NCI-H146 treated with DMSO at 0.1 percent for 48 hours (cell line): ENCODE data around the gene TBC1D14.

ENCODE experiments used
- DNase-seq: peaks from one replicate; lab custom pipeline; 2025; ENCODE audit not compliant: unreplicated experiment; lab: John Stamatoyannopoulos, UW

Gene TBC1D14

DNA sequence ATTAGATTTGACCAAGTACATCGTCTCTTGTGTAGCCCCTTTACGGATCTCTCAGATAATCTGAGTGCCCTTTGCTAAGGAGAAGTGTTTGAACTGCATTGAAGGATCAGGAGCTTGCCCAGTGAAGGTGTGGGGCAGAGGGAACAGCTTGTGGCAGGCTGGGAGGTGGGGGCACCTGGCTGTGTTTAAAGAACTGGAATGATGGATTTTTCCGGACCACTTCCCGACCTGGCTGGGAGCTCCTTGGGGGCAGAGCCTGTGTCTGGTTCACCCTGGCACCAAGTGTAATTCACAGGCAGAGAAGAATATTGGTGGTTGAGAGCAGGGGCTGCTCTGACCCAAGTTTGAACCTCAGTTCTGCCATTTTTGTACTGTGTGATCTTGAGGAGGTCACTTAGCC is 18.5 kb downstream of the TBC1D14 start:
- no peak for DNase-seq

DNA sequence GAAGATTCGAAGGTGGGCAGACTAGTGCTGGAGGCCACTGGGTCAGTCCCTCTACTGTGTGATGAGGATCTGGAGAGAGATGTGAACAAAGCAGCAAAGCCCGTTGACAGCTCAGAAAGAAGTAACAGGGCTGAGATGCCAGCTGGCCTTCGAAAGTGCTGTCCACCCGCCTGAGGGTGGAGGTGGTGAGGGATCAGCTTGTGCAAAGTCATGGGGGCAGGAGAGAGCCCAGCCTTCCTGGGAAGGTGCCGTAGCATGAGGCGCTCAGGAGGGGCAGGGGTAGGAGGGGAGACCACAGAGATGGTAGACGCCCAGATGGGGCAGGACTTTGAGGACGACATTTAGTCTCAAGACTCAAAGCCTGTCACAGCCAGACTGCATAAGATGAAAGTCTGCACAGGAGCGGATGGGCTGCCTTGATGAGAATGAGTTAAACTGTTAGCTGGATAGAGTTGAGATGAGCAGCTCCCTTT is 19.7 kb downstream of the TBC1D14 start:
- no peak for DNase-seq

DNA sequence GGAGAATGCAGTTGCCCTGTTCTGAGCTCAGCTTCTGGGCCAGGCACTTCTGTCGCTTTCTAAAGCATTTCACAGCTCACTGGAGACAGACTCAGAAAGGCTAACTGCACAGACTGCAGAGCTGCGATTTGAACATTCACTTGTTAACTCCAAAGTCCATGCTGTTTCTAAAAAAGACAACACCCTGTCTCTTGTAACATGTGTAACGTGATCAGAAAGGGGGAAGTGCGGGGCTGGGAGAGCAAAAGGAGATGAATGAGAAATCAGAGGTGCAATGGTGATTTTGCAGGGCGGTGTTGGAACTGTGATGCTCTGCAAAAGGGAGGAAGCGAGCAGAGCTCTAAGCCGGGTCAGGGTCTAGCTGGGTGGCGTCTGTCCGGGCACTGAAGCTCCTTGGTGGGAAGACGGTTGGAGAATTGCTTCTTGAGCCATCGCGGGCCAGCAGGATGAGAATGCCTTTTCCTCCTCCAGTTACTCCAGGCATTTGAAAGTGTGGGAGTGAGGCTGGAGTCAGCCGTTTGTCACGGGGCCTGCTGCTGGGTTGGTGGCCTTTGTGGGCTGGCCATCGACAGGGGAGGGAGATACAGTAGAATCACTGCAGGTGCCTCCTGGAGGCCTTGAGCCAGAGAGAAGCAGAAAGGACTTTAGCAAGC is 20.3 kb downstream of the TBC1D14 start:
- no peak for DNase-seq

DNA sequence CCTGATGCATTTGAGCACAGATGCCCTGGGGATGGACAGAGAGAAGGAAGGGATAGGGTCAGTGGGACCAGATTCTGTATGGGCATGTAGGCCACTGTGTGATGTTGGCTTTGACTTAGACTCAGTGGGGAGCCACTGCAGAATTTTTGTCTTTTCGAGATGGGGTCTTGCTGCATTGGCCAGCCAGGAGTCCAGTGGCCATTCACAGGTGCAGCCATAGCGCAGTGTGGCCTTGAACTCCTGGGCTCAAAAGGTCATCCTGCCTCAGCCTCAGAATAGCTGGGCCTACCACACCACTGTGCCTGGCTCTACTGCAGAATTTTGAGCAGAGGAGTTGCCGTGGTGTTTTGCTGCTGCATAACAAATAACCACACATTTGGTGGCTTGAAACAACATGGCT is 22.8 kb downstream of the TBC1D14 start:
- DNase-seq = no peak

DNA sequence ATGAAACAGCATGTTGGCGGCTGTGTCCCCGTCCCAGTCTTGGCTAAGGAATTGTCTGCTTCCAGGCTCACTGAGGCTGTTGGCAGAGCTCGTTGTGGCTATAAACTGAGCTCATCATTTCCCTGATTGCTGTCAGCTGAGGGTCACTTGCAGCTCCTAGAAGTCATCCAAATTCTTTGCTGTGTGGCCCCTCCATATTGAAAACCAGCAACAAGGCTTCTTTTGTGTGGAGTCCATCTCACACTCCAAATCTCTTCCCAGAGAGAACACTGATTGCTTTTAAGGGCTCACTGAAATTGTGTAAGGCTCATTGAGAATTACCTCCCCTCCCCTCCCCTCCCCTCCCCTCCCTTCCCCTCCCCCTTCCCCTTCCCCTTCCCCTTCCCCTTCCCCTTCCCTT is 23.3 kb downstream of the TBC1D14 start:
- no peak for DNase-seq

DNA sequence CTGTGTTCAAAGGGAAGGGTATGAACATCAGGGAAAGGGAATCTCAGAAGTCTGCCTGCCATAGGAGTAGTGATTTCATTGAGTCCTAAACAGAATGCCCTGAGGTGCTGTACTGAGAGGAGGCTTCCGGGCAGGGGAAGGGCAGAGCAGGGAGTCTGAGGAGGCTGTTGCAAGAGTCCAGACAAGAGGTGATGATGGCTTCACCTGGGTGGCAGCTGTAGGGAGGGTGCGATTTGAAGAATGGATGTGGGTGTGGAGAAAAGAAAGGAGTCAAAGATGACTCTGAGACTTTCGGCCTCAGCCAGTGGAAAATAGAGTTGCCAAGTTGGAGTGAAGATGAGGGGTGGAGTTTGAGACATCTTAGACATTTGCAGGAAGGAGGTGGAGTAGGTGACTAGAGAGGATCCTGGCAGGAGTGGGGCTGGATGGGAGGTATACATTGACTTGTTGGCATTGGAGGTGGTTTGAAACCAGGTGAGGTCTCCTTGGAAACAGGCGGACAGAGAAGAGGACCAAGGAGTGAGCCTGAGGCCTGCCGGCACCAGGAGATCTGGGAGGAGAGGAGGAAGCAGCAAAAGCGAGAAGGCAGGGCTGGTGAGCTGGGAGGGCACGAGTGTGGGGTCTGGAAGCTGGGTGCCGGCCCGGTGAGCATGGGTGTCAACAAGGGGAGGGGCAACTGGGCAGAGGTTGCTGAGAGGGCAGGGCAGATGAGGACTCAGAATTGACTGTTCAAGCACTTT is 24.2 kb downstream of the TBC1D14 start:
- DNase-seq = no peak

DNA sequence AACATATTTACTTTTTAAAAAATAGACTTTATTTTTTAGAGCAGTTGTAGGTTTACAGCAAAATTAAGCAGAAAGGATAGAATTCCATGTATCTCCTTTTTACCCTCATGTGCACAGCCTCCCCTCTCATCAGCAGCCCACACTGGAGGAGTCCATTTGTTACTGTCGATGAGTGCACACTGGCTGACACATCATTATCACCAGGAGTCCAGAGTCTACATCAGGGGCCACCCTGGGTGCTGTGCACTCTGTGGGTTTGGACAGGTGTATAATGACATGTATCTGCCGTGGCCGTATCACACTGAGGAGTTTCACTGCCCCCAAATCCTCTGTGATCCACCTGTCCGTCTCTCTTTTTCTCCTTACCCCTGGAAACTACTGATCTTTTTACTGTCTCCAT is 26.3 kb downstream of the TBC1D14 start:
- DNase-seq = no peak

DNA sequence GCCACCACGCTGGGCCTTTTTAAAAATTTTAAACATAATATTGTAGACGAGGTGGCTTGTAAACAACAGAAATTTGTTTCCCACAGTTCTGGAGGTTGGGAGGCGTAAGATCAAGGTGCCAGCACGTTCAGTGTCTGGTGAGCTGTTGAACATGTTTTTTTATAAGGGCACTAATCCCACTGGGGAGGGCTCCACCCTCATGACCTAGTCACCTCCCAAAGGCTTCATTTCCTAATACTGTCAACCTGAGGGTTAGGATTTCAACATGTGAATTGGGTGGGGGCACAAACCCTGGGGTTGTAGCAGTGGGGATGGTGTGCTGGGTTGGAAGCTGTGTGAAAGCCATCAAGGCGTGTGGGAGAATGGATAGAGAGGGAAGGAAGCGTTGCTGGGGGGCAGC is 27.6 kb downstream of the TBC1D14 start:
- no peak for DNase-seq

DNA sequence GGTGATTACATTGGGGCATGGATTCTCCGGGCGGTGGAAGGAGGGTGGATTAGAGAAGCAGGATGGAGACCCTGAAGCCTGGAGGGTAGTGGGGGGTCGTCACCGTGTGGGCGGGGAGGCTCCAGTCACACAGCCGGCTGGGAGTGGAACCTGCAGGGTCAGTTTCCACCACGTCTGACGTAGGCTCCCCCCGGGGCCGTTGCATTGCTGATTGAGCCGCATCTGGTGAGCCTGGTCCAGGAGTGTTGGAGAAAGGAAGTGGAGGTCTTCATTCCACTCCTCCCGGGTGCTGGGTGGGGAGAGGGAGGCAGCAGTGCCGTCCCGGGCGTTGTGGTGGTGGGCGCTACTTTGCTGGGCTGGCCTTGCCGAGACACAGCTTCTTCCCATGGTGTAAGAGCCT is 28.1 kb downstream of the TBC1D14 start:
- DNase-seq = no peak

DNA sequence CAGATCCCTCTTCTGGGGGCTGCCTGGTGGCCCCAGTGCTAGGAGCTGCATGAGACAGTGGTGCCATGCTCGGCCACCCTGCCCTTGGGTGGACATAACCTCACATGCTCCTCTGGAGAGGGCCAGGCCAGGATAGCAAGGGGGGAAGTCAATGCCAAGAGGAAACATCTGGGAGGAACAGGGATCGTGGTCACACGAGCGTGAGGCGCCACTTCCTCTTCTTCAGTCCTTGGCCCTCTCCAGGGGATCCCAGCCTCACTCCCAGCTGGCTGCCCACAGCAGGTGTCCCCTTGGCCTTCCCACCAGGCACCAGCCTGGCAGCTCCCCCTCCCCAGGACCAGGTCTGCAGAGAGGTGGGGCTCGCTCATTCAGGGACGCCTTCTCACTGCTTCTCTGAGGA is 28.6 kb downstream of the TBC1D14 start:
- DNase-seq = no peak

DNA sequence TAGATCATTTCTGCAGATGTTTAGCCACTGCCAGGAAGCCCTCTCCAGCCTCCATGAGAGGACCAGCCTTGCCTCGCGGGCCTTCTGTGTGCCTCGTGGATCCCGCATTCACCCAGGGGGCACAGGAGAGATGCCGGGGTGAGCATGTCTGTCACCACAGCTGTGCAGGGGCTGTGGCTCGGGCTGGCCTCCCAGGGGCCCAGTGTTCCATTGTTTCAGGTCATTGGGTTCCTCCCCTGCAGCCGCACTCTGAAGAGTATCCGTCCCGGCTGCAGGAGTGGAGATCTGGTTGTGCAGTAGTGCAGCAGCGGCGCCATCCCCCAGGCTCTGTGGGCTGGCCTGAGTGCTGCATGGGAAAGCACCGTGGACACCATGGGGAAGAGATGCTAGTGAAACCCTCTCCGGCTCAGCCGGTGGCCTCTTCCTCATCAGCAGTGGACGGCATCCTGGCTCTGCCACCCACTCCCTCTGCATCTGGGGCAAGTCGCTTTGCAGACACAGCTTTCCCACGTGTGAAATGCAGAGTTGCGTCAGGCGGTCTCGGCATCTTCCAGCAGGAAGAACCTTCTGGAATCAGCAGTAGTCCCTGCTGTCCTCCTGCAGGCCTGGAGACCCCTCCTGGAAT is 29.1 kb downstream of the TBC1D14 start:
- DNase-seq = no peak

DNA sequence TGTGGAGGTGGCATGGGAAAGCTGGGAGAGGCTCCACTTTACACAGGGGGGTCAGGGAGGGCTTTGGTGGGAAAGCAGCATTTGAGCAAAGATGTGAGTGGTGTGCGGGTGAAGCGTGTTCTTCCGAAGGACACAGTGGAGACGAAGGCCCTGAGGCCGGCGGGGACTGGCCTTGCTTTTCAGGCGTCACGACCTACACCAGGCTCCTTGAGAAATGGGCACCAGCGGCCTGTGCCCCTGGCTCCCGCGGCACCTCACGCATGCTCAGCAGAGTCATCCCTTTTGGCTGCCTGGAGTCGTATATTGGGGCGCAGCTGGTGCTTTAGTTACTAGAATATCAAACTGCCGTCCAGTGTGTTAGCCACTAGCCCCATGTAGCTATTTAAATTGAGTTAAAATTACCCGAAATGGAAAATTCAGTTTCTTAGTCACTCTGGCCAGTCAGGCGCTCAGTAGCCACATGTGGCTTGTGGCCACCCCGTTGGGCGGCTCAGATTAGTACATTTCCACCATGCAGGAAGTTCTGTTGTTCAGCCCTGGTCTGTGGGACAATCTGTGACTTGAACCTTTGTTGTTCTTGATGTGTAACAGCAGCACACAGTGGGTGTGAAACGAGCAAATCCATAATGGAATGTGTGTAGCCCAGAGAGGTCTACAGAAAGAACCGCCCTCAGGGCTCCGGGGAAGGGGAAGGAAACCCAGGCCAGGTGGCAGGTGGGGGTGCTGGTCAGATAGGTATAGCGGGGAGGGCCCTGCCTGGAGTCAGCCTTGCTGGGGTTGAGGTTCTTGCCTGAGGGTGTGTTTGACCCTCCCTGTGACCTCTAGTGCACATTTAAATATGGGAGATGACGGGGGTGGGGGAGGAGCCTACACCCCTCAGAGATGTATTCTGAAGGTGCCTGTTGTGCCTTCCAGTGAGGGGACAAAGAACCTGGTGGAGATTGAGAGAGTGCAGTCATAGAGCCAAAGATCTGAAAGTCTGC is 30.4 kb downstream of the TBC1D14 start:
- no peak for DNase-seq

DNA sequence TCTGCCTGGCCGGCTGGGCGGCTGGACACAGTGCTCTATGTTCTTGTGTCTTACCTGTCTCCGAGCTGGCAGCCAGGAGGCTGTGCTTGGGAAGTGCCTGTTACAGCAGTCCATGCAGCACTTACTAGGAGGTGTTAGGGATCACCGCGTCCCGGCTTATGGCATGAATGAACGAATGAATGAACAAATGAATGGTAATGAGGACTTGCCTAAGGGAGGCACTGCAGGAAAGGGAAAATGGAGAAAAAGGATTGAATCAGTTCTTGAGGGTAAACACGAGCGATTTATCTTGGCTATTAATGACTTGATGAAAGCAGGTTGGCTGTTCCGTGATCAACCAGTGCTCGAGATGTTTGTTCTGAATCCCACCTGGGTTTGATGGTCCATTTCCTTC is 31.1 kb downstream of the TBC1D14 start:
- DNase-seq = no peak

DNA sequence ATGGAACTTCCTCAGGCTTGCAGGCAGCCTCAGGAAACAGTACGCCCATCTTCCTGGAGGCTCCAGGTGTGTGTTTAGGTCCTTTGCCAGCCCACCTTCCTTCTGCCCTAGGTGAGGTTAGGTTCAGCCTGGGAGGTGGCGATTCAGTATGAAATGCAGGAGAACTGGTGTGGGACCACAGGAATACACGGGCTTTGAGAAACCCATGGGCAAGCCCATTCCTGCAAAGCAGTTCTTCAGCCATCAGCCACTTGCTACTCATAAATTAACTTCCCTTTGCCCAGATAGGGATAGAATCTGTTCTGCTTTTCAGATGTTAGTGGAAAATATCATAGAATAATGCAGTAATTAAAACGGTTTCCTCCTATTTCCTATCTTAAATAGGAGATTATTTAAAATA is 32.2 kb downstream of the TBC1D14 start:
- no peak for DNase-seq

DNA sequence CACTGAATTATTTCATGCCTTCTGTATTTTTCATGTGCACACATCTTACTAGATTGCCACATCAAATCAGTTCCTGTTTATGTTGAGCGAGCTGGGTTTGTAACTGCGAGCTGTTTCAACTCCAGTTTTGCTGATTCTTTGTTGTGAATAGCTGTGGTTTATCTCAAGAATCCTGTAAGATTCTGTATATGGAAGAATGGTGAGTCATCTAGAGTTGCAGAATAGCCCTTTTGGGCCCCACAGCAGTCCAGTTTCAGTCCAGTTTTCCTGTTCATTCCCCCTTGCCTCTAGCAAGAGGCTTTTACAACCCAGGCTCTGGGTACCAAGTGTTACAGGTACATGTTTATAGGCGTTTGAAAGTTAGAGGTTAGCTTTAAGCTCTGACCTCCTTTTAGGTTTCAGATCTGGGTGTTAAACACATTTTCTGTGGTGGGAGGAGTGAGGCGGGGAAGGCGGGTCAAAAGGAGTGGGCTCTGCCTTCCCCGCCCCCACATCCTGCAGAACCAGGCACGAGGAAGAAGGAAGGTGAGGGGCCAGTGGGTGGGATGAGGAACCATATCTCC is 32.7 kb downstream of the TBC1D14 start:
- no peak for DNase-seq

DNA sequence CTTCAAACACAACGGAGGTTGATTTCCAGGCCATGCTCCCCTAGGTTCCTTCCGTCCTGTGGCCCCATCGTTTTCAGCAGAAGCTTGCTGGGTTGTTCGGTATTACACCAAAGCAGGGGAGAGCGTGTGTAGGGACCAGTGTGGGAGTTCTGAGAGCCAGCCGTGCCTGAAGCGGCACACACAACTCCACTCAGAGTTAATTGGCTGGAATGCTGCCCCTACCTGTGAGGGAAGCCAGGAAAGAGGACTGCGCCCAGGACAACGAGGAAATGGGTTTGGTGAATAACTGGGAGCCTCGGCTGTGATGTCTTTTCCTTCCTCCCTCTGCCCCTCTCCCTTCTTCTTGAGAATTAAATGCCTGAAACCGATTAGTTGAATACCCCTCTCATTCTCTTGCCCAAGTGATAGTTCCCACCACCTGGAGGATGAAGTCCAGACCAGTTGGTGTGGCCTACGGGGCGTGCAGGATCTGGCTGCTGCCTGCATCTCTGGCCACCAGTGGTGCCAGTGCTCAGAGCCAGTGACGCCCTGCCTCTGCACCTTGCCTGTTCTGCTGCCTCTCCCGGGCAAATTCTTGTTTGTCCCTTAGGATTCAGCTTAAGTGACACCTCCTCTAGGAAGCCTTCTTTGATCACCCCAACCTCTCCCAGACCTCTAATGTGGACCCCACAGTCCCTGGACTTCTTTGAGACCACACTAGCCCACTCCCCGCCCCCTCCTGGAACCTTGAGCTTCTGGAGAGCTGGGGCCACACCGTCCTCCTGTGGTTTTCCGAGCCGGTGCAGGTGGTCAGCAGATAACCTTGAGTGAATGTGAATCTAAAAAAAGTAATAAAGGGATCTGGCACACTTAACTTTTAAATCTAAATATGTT is 33.6 kb downstream of the TBC1D14 start:
- no peak for DNase-seq

DNA sequence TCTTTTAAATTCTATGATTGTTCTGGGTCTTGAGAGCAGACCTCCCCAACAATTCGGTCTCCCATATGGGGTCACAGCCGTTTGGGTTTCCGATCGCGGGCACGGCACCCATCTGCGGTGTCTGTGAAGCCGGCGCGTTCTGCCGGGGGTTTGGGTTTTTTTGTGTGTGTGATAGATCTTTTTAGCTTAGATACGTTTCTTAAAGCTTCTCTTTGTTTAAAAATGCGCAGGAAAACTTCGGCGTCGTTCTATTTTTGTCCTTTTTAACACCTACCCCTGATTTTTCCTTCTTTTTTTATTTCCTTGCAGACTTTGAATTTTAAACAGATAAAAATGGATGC is 34.2 kb downstream of the TBC1D14 start:
- DNase-seq = no peak

DNA sequence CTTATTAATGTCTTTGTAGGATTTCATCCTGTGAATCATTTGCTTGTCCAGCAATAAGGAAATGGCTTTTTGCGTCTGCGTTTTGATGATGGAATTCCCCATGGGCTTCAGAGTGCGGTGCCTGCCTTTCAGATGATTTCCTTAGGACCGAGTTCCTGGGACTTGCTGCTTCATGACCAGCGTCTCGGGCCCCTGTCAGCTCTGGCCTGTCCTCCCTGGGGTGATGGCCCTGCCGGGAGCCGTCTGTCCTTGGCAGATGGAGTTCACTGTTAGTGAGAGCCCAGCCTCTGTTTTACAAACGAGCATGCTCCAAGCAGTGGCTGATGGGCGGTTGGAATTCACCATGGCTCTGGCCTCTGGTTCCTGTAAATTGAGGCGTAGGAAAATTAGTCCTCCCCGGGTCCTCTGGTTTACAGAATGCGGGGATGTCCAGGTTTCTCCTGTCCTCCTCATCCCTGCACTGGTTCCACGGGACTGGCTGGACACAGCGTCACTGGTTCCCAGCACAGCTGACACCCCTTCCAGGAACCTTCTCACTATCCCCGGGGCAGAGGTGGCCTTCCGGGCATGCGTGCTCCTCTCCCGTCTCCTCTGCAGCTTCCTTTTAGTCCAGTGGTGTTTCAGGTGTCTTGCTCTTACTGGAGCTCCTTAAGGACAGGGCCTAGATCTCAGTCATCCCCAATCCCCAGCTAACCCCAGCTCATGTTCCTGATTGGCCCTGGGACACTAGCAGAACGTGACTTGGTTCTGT is 34.9 kb downstream of the TBC1D14 start:
- no peak for DNase-seq

DNA sequence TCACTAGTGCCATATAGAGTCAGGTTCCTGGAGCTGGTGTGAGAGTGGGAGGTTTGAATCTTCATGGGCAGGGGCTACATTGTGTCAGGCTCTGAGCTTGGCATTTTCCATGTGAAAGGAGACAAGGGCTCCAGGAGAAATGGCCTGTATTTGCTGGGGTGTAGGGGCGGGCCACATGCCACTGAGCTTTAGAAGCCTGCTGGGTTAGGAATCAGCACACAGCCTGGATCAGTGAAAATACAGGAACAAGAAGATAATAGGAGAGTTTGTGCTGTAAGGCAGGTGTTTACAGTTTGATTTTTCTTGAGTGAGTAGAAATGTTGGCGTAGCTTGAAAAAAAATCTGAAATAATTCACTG is 35.4 kb downstream of the TBC1D14 start:
- no peak for DNase-seq
